ENCODE data around the gene CLNK. TPM values are rescaled to one million over a fixed set of nuclear protein-coding genes. Genes with fewer than 3 reads are reported as not detected.

Gene CLNK
- total RNA-seq, 4 donors from 2014 or later = under 0.01 to 0.73 TPM; not detected in 2

GRCh38 chr4:10667701-10668326, 16.8 kb downstream of the CLNK start:
- H3K9me3 ChIP-seq = no peaks in the 10 kb centered on the region
- no peak for TF ChIP-seq POLR2AphosphoS5 (IDR thresholded peaks at IDR 0.05)
- TF ChIP-seq EP300 (IDR thresholded peaks at IDR 0.05) = no peak
- no peak for TF ChIP-seq POLR2A (IDR thresholded peaks at IDR 0.05)
- TF ChIP-seq, protein P1, sequence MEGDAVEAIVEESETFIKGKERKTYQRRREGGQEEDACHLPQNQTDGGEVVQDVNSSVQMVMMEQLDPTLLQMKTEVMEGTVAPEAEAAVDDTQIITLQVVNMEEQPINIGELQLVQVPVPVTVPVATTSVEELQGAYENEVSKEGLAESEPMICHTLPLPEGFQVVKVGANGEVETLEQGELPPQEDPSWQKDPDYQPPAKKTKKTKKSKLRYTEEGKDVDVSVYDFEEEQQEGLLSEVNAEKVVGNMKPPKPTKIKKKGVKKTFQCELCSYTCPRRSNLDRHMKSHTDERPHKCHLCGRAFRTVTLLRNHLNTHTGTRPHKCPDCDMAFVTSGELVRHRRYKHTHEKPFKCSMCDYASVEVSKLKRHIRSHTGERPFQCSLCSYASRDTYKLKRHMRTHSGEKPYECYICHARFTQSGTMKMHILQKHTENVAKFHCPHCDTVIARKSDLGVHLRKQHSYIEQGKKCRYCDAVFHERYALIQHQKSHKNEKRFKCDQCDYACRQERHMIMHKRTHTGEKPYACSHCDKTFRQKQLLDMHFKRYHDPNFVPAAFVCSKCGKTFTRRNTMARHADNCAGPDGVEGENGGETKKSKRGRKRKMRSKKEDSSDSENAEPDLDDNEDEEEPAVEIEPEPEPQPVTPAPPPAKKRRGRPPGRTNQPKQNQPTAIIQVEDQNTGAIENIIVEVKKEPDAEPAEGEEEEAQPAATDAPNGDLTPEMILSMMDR (IDR thresholded peaks at IDR 0.05) = no peak
- ATAC-seq = no peak
- 38 to 56% methylated on average over 4 to 6 of the region's 10 CpGs for WGBS, 2 donors (ENCODE audit: low coverage in 1 of 2)
- H3K4me1 ChIP-seq = peaks cover 0 to 9% (median 0%) of the 10 kb centered on the region in 3 donors
- H3K27ac ChIP-seq = no peak overlapping the region
- H3K27me3 ChIP-seq = no peaks in the 10 kb centered on the region
- no peaks in the 10 kb centered on the region for H3K36me3 ChIP-seq
- no peak overlapping the region for H3K4me3 ChIP-seq

DNA sequence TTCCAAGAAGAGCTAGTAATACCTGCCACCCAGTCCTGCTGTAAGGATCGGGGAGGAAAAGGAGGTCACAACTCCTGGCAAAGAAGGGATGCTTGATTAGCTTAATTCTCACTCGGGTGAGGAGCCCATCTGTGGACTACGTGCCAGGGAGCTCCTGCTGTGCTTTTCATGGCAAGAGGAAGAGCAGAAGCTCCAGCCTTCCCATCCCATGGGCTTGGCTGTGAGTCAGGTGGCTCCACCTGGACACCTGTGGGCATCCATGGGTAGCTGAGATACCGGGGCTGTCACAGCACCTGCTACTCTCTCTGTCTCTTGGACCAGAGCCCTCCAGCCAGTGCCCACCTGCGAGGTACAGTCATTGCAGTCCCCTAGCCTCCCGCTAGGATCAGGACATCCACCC, 18.0 kb downstream of the CLNK start:
- H3K4me1 ChIP-seq = peaks cover 0 to 9% (median 0%) of the 10 kb centered on the region in 3 donors
- no peaks in the 10 kb centered on the region for H3K36me3 ChIP-seq
- H3K27ac ChIP-seq = no peak overlapping the region
- no peaks in the 10 kb centered on the region for H3K27me3 ChIP-seq
- TF ChIP-seq EP300 (IDR thresholded peaks at IDR 0.05) (no peak), POLR2AphosphoS5 (IDR thresholded peaks at IDR 0.05) (no peak), POLR2A (IDR thresholded peaks at IDR 0.05) (no peak)
- TF ChIP-seq, protein P1 (IDR thresholded peaks at IDR 0.05) = no peak
- H3K4me3 ChIP-seq = no peak overlapping the region
- no peak for ATAC-seq
- no peaks in the 10 kb centered on the region for H3K9me3 ChIP-seq
- whole genome bisulfite sequencing, 2 donors (ENCODE audit: low coverage in 1 of 2) = 56% methylated on average over 3 of the region's 6 CpGs; no CpG with 5 or more reads in 1 of the 2 donors

DNA sequence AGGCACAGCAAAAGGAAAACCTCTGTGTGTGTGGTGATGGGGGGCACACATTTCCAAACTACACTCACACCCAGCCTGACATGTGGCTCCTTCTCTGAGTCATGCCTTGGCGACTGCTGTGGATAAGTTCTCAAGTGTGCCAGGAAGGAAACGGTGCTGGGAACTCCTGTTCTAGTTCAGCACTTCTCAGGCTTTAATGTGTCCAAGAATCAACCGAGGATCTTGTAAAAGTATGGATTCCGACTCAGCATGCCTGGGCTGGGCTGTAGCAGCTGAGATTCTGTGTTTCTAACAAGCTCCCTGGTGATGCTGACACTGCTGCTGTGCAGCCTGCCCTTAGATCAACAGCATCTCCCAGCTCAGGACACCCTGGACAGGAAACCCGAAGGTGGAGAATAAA, 20.2 kb downstream of the CLNK start:
- peak; percentile 65 for ATAC-seq
- Histone ChIP-seq H3K4me3 (no peak overlapping the region), H3K27ac (no peak overlapping the region), H3K4me1 (peaks cover 0 to 9% (median 0%) of the 10 kb centered on the region in 3 donors), H3K27me3 (peaks cover 5% of the 10 kb centered on the region), H3K9me3 (no peaks in the 10 kb centered on the region), H3K36me3 (no peaks in the 10 kb centered on the region)
- TF ChIP-seq, protein P1 (IDR thresholded peaks at IDR 0.05) = no peak
- TF ChIP-seq EP300 (IDR thresholded peaks at IDR 0.05) = no peak
- no peak for TF ChIP-seq POLR2A (IDR thresholded peaks at IDR 0.05)
- TF ChIP-seq POLR2AphosphoS5 (IDR thresholded peaks at IDR 0.05) = peak; percentile 43
- 18 to 25% methylated on average over 4 to 5 of the region's 5 CpGs for WGBS, 2 donors (ENCODE audit: low coverage in 1 of 2)

DNA sequence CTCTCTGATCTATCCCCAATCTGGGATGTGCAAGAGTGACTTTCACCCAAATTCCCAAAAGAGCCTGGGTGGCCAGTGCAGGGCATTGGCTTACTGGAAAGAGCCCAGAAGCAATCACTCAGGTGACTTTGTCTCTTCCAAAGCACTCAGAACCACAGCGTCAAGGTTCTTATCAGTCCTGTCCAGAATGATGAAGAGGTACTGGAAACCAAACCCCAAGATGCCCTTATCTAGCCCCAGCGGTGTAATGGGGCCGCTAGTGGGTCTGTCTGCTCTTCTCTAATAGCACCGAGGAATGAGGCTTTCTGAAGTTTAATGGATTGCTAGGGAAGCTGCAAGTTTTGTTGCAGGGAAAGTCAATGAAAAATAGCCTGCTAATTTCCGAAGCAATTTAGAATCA, 21.6 kb downstream of the CLNK start:
- Histone ChIP-seq H3K27ac (no peak overlapping the region), H3K4me1 (peaks cover 0 to 9% (median 0%) of the 10 kb centered on the region in 3 donors), H3K9me3 (no peaks in the 10 kb centered on the region), H3K4me3 (no peak overlapping the region), H3K36me3 (no peaks in the 10 kb centered on the region), H3K27me3 (peaks cover 5% of the 10 kb centered on the region)
- WGBS, 2 donors (ENCODE audit: low coverage in 1 of 2) = 41% methylated on average over 3 of the region's 5 CpGs; no CpG with 5 or more reads in 1 of the 2 donors
- TF ChIP-seq POLR2A (IDR thresholded peaks at IDR 0.05) = no peak
- TF ChIP-seq EP300 (IDR thresholded peaks at IDR 0.05) = no peak
- TF ChIP-seq, protein P1 (IDR thresholded peaks at IDR 0.05) = no peak
- TF ChIP-seq POLR2AphosphoS5 (IDR thresholded peaks at IDR 0.05) = no peak
- ATAC-seq = no peak

DNA sequence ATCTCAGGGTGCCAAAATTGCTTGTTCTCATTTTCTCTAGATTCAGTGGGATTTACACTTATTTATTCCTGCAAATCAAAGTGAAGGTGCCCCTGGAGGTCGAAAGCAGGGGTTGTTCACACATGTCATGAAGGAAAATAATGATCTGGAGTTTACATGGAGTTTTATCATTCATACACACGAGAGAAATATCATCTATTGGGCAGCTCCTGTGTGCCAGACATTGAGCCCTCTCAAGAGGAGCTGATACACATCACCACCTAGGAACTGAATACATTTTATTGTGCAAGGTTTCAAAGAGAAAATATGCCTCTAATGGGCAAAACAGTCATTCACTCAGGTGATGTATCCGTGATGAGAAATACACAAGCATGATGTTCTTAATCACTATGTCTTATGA, 23.5 kb downstream of the CLNK start:
- no peak overlapping the region for H3K27ac ChIP-seq
- peaks cover 5% of the 10 kb centered on the region for H3K27me3 ChIP-seq
- peaks cover 0 to 9% (median 0%) of the 10 kb centered on the region in 3 donors for H3K4me1 ChIP-seq
- H3K4me3 ChIP-seq = no peak overlapping the region
- TF ChIP-seq, protein P1 (IDR thresholded peaks at IDR 0.05) = no peak
- no peak for ATAC-seq
- 60 to 76% methylated on average over 3 of the region's 3 CpGs for WGBS, 2 donors (ENCODE audit: low coverage in 1 of 2)
- H3K36me3 ChIP-seq = no peaks in the 10 kb centered on the region
- H3K9me3 ChIP-seq = no peaks in the 10 kb centered on the region
